HG02870 (cell line): Measurements from ENCODE around the gene POMP.

ENCODE experiments used
- ATAC-seq: cut with Tn5 transposase; IDR thresholded peaks from one replicate; pipeline ENCODE4 v1.9.1; 2021; ENCODE audit warnings: mild to moderate bottlenecking, moderate library complexity; ENCODE audit not compliant: unreplicated experiment

POMP gene

GRCh38 chr13:28658796-28659620 is at the start of gene POMP:
Gene POMP (plus strand): TSS chr13:28659130. CDS start chr13:28659185, 55 bp downstream.
- peak; percentile 84 for ATAC-seq

- ATAC-seq: no peak
These were observed 49.5 kb upstream of the POMP start for GRCh38 chr13:28609381-28609780.

GRCh38 chr13:28609926-28610325 is 49.0 kb upstream of the POMP start:
- no peak for ATAC-seq

GRCh38 chr13:28610996-28611395 is 47.9 kb upstream of the POMP start:
- ATAC-seq: no peak

- ATAC-seq: no peak
These were observed 47.2 kb upstream of the POMP start for GRCh38 chr13:28611654-28612131.

- ATAC-seq: no peak
These were observed 45.4 kb upstream of the POMP start for GRCh38 chr13:28613562-28613961.

- no peak for ATAC-seq
These were observed 42.9 kb upstream of the POMP start for GRCh38 chr13:28615916-28616446.

- ATAC-seq: no peak
These were observed 40.5 kb upstream of the POMP start for GRCh38 chr13:28618230-28618994.

GRCh38 chr13:28620011-28620830 is 38.7 kb upstream of the POMP start:
- no peak for ATAC-seq

GRCh38 chr13:28621449-28621848 is 37.5 kb upstream of the POMP start:
- ATAC-seq: no peak

- no peak for ATAC-seq
These were observed 36.6 kb upstream of the POMP start for GRCh38 chr13:28622286-28622685.

- no peak for ATAC-seq
These were observed 34.9 kb upstream of the POMP start for GRCh38 chr13:28623782-28624706.

- ATAC-seq: no peak
These were observed 34.1 kb upstream of the POMP start for GRCh38 chr13:28624707-28625432.

GRCh38 chr13:28626266-28626665 is 32.7 kb upstream of the POMP start:
- no peak for ATAC-seq

GRCh38 chr13:28628241-28628640 is 30.7 kb upstream of the POMP start:
- no peak for ATAC-seq

GRCh38 chr13:28630869-28631268 is 28.1 kb upstream of the POMP start:
- ATAC-seq: no peak

GRCh38 chr13:28631801-28632200 is 27.1 kb upstream of the POMP start:
- ATAC-seq: no peak

GRCh38 chr13:28636069-28636468 is 22.9 kb upstream of the POMP start:
- no peak for ATAC-seq

GRCh38 chr13:28636677-28637317 is 22.1 kb upstream of the POMP start:
- ATAC-seq: peak; percentile 43
